ENCODE measurements around the gene TCEAL7. TPM values are rescaled to one million over a fixed set of nuclear protein-coding genes. Genes with fewer than 3 reads are reported as not detected.
A peak's percentile ranks its signal among the peaks of the same experiment; 100 is the strongest.

Gene TCEAL7
- total and polyA plus RNA-seq, 2 donors from 2014 or later, result 2.6 to 7.7 TPM

GRCh38 chrX:103344606-103345005 is 14.6 kb downstream of the TCEAL7 start:
- no peaks in the 10 kb centered on the region for H3K4me1 ChIP-seq (ENCODE audit: control insufficient read depth in 2 of 3, insufficient read depth in 2 of 3, low read depth in 1 of 3, low read length in 3 of 3)
- FAIRE-seq, result no peak
- intact Hi-C loops (cut with DNase I), result loop anchor here (10.0 kb wide), 1 partner anchor 120 kb away; no protein-coding TSS in a partner anchor
- H3K9me3 ChIP-seq (ENCODE audit: control insufficient read depth in 2 of 3, insufficient read depth in 1 of 3, low read length in 3 of 3), result no peaks in the 10 kb centered on the region
- H3K4me3 ChIP-seq (ENCODE audit: low read length in 3 of 3), result no peak overlapping the region
- H3K27ac ChIP-seq (ENCODE audit: low read depth in 2 of 2, low read length in 2 of 2), result no peak overlapping the region
- no peak for TF ChIP-seq CTCF (IDR thresholded peaks at IDR 0.05; ENCODE audit: borderline replicate concordance, extremely low read depth, insufficient read depth)
- peaks cover 2% of the 10 kb centered on the region for H3K27me3 ChIP-seq (ENCODE audit: control insufficient read depth, insufficient read depth, low read length)
- no peak overlapping the region for H3K9ac ChIP-seq (ENCODE audit: low read length in 3 of 3)
- H3K36me3 ChIP-seq (ENCODE audit: control insufficient read depth in 2 of 3, insufficient read depth in 3 of 3, low read length in 3 of 3), result no peaks in the 10 kb centered on the region
- peak in 3 of 5 donors; percentile 30 to 56 (median 39) for DNase-seq

GRCh38 chrX:103347682-103348397 is 17.8 kb downstream of the TCEAL7 start:
- no peak overlapping the region for H3K9ac ChIP-seq (ENCODE audit: low read length in 3 of 3)
- H3K4me3 ChIP-seq (ENCODE audit: low read length in 3 of 3), result no peak overlapping the region
- H3K27ac ChIP-seq (ENCODE audit: low read depth in 2 of 2, low read length in 2 of 2), result no peak overlapping the region
- no peaks in the 10 kb centered on the region for H3K36me3 ChIP-seq (ENCODE audit: control insufficient read depth in 2 of 3, insufficient read depth in 3 of 3, low read length in 3 of 3)
- FAIRE-seq (no peak), DNase-seq (no peak)
- peaks cover 4% of the 10 kb centered on the region for H3K27me3 ChIP-seq (ENCODE audit: control insufficient read depth, insufficient read depth, low read length)
- intact Hi-C loops (cut with DNase I), result loop anchor here (10.0 kb wide), 1 partner anchor 117 kb away; no protein-coding TSS in a partner anchor
- no peaks in the 10 kb centered on the region for H3K9me3 ChIP-seq (ENCODE audit: control insufficient read depth in 2 of 3, insufficient read depth in 1 of 3, low read length in 3 of 3)
- H3K4me1 ChIP-seq (ENCODE audit: control insufficient read depth in 2 of 3, insufficient read depth in 2 of 3, low read depth in 1 of 3, low read length in 3 of 3), result no peaks in the 10 kb centered on the region
- TF ChIP-seq CTCF (IDR thresholded peaks at IDR 0.05; ENCODE audit: borderline replicate concordance, extremely low read depth, insufficient read depth), result no peak

- DNase-seq (peak; percentile 81 to 96 (median 89)), FAIRE-seq (no peak)
- no peaks in the 10 kb centered on the region for H3K9me3 ChIP-seq (ENCODE audit: control insufficient read depth in 2 of 3, insufficient read depth in 1 of 3, low read length in 3 of 3)
- no peak for TF ChIP-seq CTCF (IDR thresholded peaks at IDR 0.05; ENCODE audit: borderline replicate concordance, extremely low read depth, insufficient read depth)
- H3K4me1 ChIP-seq (ENCODE audit: control insufficient read depth in 2 of 3, insufficient read depth in 2 of 3, low read depth in 1 of 3, low read length in 3 of 3), result no peaks in the 10 kb centered on the region
- peak within 1 kb of the TSS; percentile 83 to 98 (median 93) for H3K9ac ChIP-seq (ENCODE audit: low read length in 3 of 3)
- peak within 1 kb of the TSS; percentile 90 to 96 (median 95) for H3K4me3 ChIP-seq (ENCODE audit: low read length in 3 of 3)
- H3K27me3 ChIP-seq (ENCODE audit: control insufficient read depth, insufficient read depth, low read length), result no peaks in the 10 kb centered on the region
- intact Hi-C loops (cut with DNase I), result no loop called here
- H3K27ac ChIP-seq (ENCODE audit: low read depth in 2 of 2, low read length in 2 of 2), result peak within 1 kb of the TSS; percentile 95 to 97
- no peaks in the 10 kb centered on the region for H3K36me3 ChIP-seq (ENCODE audit: control insufficient read depth in 2 of 3, insufficient read depth in 3 of 3, low read length in 3 of 3)
Observed at GRCh38 chrX:103356130-103356798, 26.2 kb downstream of the TCEAL7 start, which contains the start of gene TCEAL9. Gene TCEAL9, plus strand, starts transcription at chrX:103356506. Its CDS starts 1,179 bp downstream, at chrX:103357685.

All from kidney (tissue), 14 donors.